NCI-H446 treated with DMSO at 0.1 percent for 48 hours (cell line): Measurements from ENCODE around the gene KRIT1.
A peak's percentile ranks its signal among the peaks of the same experiment; 100 is the strongest.
"Not testable (repeated sequence)": the region's sequence is repeated elsewhere in the genome, so short reads cannot be mapped to it uniquely, and the experiment has no call there.

Experiments
- DNase-seq: peaks from one replicate; lab custom pipeline; 2025; lab: John Stamatoyannopoulos, UW

KRIT1 gene

GRCh38 chr7:92246360-92247101 lies 817 bp upstream of the KRIT1 start:
- DNase-seq: no peak

GRCh38 chr7:92244808-92245486 lies 767 bp downstream of the KRIT1 start:
- no peak for DNase-seq

DNA sequence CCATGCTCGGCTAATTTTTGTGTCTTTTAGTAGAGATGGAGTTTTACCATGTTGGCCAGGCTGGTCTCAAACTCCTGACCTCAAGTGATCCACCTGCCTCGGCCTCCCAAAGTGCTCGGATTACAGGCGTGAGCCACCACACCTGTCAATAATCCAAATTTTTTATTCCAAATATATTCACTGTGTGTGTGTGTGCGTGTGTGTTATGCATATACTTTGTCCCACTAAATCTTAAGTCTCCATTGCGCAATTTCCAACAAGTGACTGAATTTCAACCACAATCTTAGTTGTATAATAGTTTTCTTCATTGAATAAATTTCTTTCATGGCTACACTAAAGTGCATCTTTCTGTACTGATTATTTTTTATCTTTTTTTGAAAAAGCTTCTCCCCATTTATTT lies 2.7 kb downstream of the KRIT1 start:
- no peak for DNase-seq

- no peak for DNase-seq
Observed at GRCh38 chr7:92230547-92230946, 15.2 kb downstream of the KRIT1 start.

DNA sequence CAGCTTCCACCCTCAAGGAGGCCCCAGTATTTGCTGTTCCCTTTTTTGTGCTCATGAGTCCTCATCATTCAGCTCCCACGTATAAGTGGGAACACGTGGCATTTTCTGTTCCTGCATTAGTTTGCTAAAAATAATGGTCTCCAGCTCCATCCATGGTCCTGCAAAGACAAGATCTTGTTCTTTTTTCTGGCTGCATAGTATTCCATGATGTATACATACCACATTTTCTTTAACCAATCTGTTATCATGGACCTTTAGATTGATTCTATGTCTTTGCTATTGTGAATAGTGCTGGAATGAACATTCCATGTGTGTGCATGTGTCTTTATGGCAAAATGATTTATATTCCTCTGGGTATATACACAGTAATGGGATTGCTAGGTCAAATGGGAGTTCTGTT lies 17.0 kb downstream of the KRIT1 start:
- no peak for DNase-seq

GRCh38 chr7:92228100-92228499 lies 17.6 kb downstream of the KRIT1 start:
- DNase-seq: no peak

DNA sequence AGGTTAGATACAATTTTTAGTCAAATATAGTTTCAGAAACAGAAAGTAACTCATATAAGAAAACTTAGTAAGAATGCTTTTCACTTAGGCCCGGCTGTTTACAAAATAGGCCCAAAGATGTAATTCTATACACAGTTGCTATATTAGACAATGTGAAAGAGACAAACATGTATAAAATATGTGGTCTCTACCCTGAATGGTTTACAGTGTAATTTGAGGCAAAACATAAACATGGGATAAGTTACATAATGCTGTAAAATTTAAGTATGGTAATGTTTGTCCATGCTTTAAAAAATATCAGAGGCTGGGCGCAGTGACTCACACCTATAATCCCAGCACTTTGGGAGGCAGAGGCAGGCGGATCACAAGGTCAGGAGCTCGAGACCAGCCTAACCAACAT lies 18.7 kb downstream of the KRIT1 start:
- no peak for DNase-seq

DNA sequence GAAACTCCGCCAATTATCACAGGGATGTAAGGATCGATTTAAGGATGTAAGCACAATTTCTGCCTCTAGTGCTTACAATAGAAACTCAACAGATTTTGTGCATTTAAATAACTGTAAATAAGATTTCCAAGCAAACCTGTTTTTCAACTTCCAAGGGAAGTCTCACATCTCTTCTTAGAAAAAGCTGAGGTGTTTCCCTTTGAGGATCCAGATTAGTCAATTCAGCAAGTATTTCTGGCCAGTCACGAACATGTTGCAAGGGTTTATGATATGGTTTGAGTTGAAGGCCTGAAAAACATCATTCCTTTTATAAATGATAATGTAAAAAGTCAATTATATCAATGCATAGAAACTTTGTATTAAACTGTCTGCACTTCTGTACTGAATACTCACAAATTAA lies 23.9 kb downstream of the KRIT1 start:
- DNase-seq: no peak

DNA sequence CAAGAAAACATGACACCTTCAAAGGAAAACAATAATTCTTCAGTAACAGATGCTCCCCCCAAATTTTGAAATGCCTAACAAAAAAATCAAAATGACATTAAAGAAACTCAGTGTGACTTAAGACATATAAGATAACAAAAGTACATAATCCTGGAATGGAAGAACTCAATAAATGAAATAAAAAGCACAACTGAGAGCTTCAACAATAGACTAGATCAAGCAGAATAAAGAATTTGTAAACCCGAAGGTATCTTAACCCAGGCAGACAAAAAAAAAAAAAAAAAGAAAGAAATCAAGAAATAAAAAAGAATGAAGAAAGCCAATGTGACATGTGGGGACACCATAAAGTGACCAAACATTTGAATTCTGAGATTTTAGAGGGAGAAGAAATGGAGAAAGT lies 39.0 kb downstream of the KRIT1 start:
- DNase-seq: no peak

- no peak for DNase-seq
Observed at GRCh38 chr7:92205987-92206386, 39.7 kb downstream of the KRIT1 start.

DNA sequence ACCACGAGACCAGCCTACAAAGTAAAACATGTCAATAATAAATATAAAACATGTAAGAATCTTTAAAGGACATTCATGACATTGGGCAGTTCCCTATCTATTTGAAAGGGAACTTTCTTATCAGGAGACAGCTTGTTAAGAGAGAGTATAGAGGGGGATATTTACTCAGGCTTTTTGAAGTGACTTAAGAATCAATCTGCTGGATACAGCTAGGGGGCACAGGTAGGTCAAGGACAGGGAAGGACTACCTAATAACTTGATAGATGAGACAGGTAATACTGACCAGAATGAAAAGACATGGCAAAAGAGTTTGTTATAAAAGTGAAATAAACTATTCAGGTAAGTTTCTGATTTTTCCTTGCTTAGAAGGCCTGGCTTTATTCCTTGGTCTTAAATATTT lies 44.9 kb downstream of the KRIT1 start:
- no peak for DNase-seq

DNA sequence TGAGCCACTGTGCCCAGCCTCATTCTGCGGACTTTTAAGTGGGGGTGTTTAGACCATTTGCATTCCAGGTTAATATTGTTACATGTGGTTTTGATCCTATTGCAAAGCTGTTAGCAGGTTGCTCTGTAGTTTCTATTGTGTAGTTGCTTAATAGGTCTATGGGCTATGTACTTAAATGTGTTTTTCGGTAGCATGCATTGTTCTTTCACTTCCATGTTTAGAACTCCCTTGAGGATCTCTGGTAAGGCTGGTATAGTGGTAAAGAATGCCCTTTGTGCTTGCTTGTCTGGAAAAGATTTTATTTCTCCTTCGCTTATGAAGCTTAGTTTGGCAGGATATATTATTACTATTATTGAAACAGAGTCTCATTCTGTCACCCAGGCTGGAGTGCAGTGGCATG lies 53.4 kb downstream of the KRIT1 start:
- DNase-seq: no peak

GRCh38 chr7:92189246-92189645 lies 56.5 kb downstream of the KRIT1 start:
- DNase-seq: not testable (repeated sequence)

- DNase-seq: not testable (repeated sequence)
Observed at GRCh38 chr7:92184294-92184693, 61.4 kb downstream of the KRIT1 start.

GRCh38 chr7:92178928-92179924 lies 66.5 kb downstream of the KRIT1 start, which contains the start of gene LRRD1:
Gene LRRD1, minus strand, starts transcription at chr7:92179142. Its CDS starts 13,940 bp downstream, at chr7:92165202.
- peak; percentile 19 for DNase-seq

GRCh38 chr7:92177362-92177761 lies 68.4 kb downstream of the KRIT1 start:
- DNase-seq: peak; percentile 13

- DNase-seq: not testable (repeated sequence)
Observed at GRCh38 chr7:92169529-92169928, 76.2 kb downstream of the KRIT1 start.

DNA sequence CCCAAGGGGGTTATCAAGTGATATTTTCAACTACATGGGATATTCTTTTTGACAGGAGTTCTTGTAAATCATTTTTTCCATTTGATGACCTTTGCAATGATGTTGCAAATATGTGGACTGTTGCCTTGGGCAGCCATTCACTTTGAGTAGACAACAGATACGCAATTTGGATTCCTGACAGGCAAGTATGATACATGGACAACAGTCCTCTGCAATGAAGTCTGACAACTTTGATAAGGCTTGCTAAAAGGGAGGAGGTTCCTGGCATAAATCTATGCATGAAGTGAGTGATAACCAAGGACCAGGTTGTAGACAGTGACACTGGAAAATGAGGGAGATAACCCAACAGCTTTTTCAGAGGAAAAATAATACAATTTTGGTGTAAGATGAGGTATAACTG lies 84.4 kb downstream of the KRIT1 start:
- DNase-seq: no peak

DNA sequence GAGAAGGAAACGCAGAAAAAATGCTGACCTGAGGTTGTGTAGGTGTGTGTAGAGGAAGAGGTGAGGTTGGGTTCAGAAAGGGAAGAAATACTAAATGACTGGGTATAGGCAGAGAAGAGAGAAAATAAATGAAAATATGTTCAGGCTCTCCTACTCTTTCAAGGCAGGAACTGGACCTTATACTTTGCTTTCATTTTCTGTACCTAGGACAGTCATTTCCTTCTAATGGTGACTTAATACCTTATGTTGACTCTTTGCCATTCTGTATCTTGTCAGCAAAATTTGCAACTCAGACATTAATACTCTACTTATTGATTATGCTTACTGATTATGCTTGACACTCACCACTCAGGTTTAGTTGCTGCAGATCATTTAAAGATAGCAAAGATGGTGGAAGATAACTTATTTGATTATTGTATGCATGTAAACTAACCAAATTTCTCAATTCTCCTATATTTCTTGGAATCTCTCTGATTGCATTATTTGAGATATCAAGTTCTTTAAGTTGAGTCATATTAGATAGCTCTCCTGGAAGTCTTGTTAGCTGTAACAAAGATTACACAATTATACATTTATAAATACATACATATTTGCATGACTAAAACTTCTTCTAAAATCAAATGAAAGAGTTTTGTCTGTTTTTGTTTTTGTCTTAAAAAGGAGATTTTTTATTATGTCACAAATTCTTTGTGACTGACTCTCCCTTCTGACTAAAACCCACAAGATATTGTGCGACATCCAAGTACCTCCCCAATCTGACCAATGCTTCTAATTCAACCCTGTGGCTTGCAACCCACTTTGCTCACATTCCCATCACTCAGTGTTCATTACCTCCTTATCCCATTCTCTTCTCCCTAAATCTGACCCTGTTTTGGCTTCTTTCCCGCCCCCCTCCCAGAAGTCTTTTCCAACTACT lies 86.8 kb downstream of the KRIT1 start:
- DNase-seq: no peak

GRCh38 chr7:92156990-92157389 lies 88.7 kb downstream of the KRIT1 start:
- no peak for DNase-seq

GRCh38 chr7:92155108-92155739 lies 90.5 kb downstream of the KRIT1 start:
- no peak for DNase-seq
